CD4-positive, CD25-positive, alpha-beta regulatory T cell (primary cell): ENCODE data around the gene INO80. TPM values are rescaled to one million over a fixed set of nuclear protein-coding genes. Genes with fewer than 3 reads are reported as not detected.
"Not testable (repeated sequence)": the region's sequence is repeated elsewhere in the genome, so short reads cannot be mapped to it uniquely, and the experiment has no call there.

Experiments
- ATAC-seq, 2 donors: fragments of 150-1000 bp; cut with Tn5 transposase; one replicate each; pipeline ENCODE4 v1.10.0; 2021; ENCODE audit warnings: low read depth in 2 of 2, moderate number of reproducible peaks in 2 of 2, moderate library complexity in 1 of 2
- DNase-seq, 3 donors: peaks; one replicate each; pipeline versions ENCODE4 v3.0.0 to v3.0.0-alpha.2; 2012 to 2022; ENCODE audit warnings: mixed read lengths in 1 of 3
- H3K27ac ChIP-seq: one replicate; pipeline ENCODE4 v1.7.0; 2013; ENCODE audit warnings: mild to moderate bottlenecking, low read length; ENCODE audit not compliant: insufficient read depth, poor library complexity, severe bottlenecking
- H3K27me3 ChIP-seq: one replicate; pipeline ENCODE4 v1.7.0; 2013; ENCODE audit warnings: low read length; ENCODE audit not compliant: control insufficient read depth, insufficient read depth
- H3K36me3 ChIP-seq: one replicate; pipeline ENCODE4 v1.7.0; 2013; ENCODE audit warnings: mild to moderate bottlenecking, low read length, moderate library complexity; ENCODE audit not compliant: control insufficient read depth, insufficient read depth
- H3K4me1 ChIP-seq: 2 replicates; pipeline ENCODE4 v1.7.0; 2013; ENCODE audit warnings: mild to moderate bottlenecking, low read length; ENCODE audit not compliant: insufficient read depth, control insufficient read depth, poor library complexity, severe bottlenecking
- H3K4me3 ChIP-seq: one replicate; pipeline ENCODE4 v1.7.0; 2013; ENCODE audit warnings: low read depth, mild to moderate bottlenecking, low read length, moderate library complexity
- H3K9me3 ChIP-seq, 2 experiments: 1 replicate in 1 of 2; 2 replicates in 1 of 2; pipeline ENCODE4 v1.7.0; 2013; ENCODE audit warnings: low read length in 2 of 2, mild to moderate bottlenecking in 1 of 2, moderate library complexity in 1 of 2; ENCODE audit not compliant: control insufficient read depth in 2 of 2
- H3K27ac Mint-ChIP-seq, 3 donors: one replicate each; pipeline ENCODE4 v1.8.0; 2020 to 2022; ENCODE audit warnings: mild to moderate bottlenecking in 3 of 3, mixed read lengths in 3 of 3, moderate library complexity in 2 of 3
- H3K27me3 Mint-ChIP-seq: one replicate; pipeline ENCODE4 v1.8.0; 2022; ENCODE audit warnings: mild to moderate bottlenecking, mixed read lengths
- H3K36me3 Mint-ChIP-seq: one replicate; pipeline ENCODE4 v1.8.0; 2020; ENCODE audit warnings: mixed read lengths
- H3K4me1 Mint-ChIP-seq, 4 donors: one replicate each; pipeline ENCODE4 v1.8.0; 2020 to 2022; ENCODE audit warnings: mixed read lengths in 4 of 4, mild to moderate bottlenecking in 1 of 4
- H3K4me3 Mint-ChIP-seq, 4 donors: one replicate each; pipeline ENCODE4 v1.8.0; 2020 to 2022; ENCODE audit warnings: mild to moderate bottlenecking in 4 of 4, mixed read lengths in 4 of 4, moderate library complexity in 3 of 4
- H3K9me3 Mint-ChIP-seq, 7 donors: one replicate each; pipeline ENCODE4 v1.8.0; 2020 to 2022; ENCODE audit warnings: mixed read lengths in 7 of 7, mild to moderate bottlenecking in 3 of 7, moderate library complexity in 2 of 7
- polyA plus RNA-seq, 4 donors: library from polyadenylated mRNA; unstranded; fragments of 300-500 nt; fragmentation: Illumina TruSeq; gene quantifications; one replicate each; pipeline ENCODE4 v1.2.3, GENCODE V29; 2021
- total RNA-seq: library from RNA; stranded (reverse); gene quantifications from one replicate; pipeline ENCODE4 v1.2.3, GENCODE V29; 2022

Gene INO80
- total and polyA plus RNA-seq, 5 donors from 2014 or later, result 3.0 to 36.1 (median 3.8) TPM

GRCh38 chr15:41085029-41085428 is 31.1 kb downstream of the INO80 start:
- no peaks in the 10 kb centered on the region for H3K4me1 ChIP-seq
- H3K27ac Mint-ChIP-seq, result no peak overlapping the region
- ATAC-seq (no peak), DNase-seq (no peak)
- peaks cover 39% of the 10 kb centered on the region for H3K36me3 Mint-ChIP-seq
- H3K27ac ChIP-seq, result no peak overlapping the region
- H3K36me3 ChIP-seq, result peaks cover 82% of the 10 kb centered on the region
- no peak overlapping the region for H3K4me3 Mint-ChIP-seq
- H3K9me3 Mint-ChIP-seq, result no peaks in the 10 kb centered on the region
- H3K4me1 Mint-ChIP-seq, result peaks cover 0 to 9% (median 2%) of the 10 kb centered on the region in 4 donors
- no peaks in the 10 kb centered on the region for H3K27me3 ChIP-seq
- no peaks in the 10 kb centered on the region for H3K9me3 ChIP-seq
- H3K27me3 Mint-ChIP-seq, result no peaks in the 10 kb centered on the region
- H3K4me3 ChIP-seq, result no peak overlapping the region

DNA sequence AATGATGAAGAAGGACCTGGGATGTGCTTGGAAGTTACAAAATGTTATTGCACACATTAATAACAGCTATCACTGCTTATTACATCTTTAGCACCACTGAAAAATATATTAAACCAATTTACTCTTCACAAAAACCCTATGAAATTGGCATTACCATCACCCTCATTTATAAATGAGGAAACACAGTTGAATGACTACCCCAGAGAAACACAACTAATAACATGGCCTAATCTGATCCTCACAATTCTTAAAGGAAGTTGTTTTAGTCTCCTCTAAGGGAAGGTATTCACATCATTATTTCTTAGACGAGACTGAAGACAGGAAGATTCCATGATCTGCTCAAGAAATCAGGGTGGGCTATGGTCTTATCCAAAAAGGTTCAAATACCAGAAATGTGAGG is 35.9 kb downstream of the INO80 start:
- no peaks in the 10 kb centered on the region for H3K27me3 ChIP-seq
- Mint-ChIP-seq H3K27ac (no peak overlapping the region), H3K9me3 (no peaks in the 10 kb centered on the region), H3K4me1 (peaks cover 0 to 4% (median 0%) of the 10 kb centered on the region in 4 donors), H3K27me3 (no peaks in the 10 kb centered on the region), H3K4me3 (no peak overlapping the region), H3K36me3 (peaks cover 36% of the 10 kb centered on the region)
- H3K27ac ChIP-seq, result no peak overlapping the region
- H3K36me3 ChIP-seq, result peaks cover 78% of the 10 kb centered on the region
- DNase-seq (no peak), ATAC-seq (no peak)
- no peaks in the 10 kb centered on the region for H3K4me1 ChIP-seq
- no peak overlapping the region for H3K4me3 ChIP-seq
- H3K9me3 ChIP-seq, result no peaks in the 10 kb centered on the region

DNA sequence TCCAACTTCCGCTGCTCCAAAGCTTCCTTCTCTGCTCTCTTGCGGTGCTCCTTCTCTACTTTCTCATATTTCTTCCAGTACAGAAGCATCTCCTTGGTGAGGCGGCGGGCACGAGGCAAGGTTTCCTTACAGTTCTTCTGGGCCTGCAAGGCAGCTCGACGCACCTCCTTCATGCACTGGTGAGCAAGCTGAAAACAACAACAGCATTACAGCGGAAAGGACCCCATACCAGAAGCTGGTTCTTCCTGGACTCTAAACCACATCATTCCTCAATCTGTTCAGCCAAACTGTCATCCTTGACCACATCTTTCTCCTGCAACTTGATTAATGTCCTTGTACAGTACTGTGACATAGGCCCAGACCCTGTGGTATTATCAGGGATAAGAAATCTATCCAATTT is 36.4 kb downstream of the INO80 start:
- peaks cover 0 to 4% (median 0%) of the 10 kb centered on the region in 4 donors for H3K4me1 Mint-ChIP-seq
- no peaks in the 10 kb centered on the region for H3K9me3 Mint-ChIP-seq
- H3K27me3 Mint-ChIP-seq, result no peaks in the 10 kb centered on the region
- peak overlapping the region in 1 of 3 donors; percentile 23 for H3K27ac Mint-ChIP-seq
- peaks cover 75% of the 10 kb centered on the region for H3K36me3 ChIP-seq
- H3K27me3 ChIP-seq, result no peaks in the 10 kb centered on the region
- ATAC-seq (no peak), DNase-seq (no peak)
- H3K4me1 ChIP-seq, result no peaks in the 10 kb centered on the region
- peaks cover 36% of the 10 kb centered on the region for H3K36me3 Mint-ChIP-seq
- H3K4me3 Mint-ChIP-seq, result no peak overlapping the region
- no peaks in the 10 kb centered on the region for H3K9me3 ChIP-seq
- H3K4me3 ChIP-seq, result no peak overlapping the region
- H3K27ac ChIP-seq, result no peak overlapping the region

- H3K9me3 ChIP-seq, H3K27ac ChIP-seq, H3K4me1 ChIP-seq, H3K4me1 Mint-ChIP-seq, H3K4me3 ChIP-seq, H3K27me3 Mint-ChIP-seq, H3K9me3 Mint-ChIP-seq, H3K4me3 Mint-ChIP-seq, H3K27me3 ChIP-seq, ATAC-seq, H3K27ac Mint-ChIP-seq, DNase-seq: not testable (repeated sequence)
- peaks cover 36% of the 10 kb centered on the region for H3K36me3 Mint-ChIP-seq
- peaks cover 76% of the 10 kb centered on the region for H3K36me3 ChIP-seq
Measured at GRCh38 chr15:41078879-41079278, 37.2 kb downstream of the INO80 start.

- Mint-ChIP-seq H3K27me3 (no peaks in the 10 kb centered on the region), H3K4me1 (peaks cover 0 to 9% (median 2%) of the 10 kb centered on the region in 4 donors), H3K9me3 (no peaks in the 10 kb centered on the region), H3K36me3 (peaks cover 35% of the 10 kb centered on the region), H3K27ac (no peak overlapping the region), H3K4me3 (no peak overlapping the region)
- no peak overlapping the region for H3K27ac ChIP-seq
- no peak for DNase-seq
- ATAC-seq, result no peak
- no peaks in the 10 kb centered on the region for H3K9me3 ChIP-seq
- H3K36me3 ChIP-seq, result peaks cover 76% of the 10 kb centered on the region
- no peaks in the 10 kb centered on the region for H3K27me3 ChIP-seq
- H3K4me1 ChIP-seq, result no peaks in the 10 kb centered on the region
- H3K4me3 ChIP-seq, result no peak overlapping the region
Measured at GRCh38 chr15:41078125-41078524, 38.0 kb downstream of the INO80 start.

GRCh38 chr15:41073028-41073427 is 43.1 kb downstream of the INO80 start:
- ATAC-seq (no peak), DNase-seq (no peak)
- no peak overlapping the region for H3K4me3 ChIP-seq
- Mint-ChIP-seq H3K36me3 (peaks cover 33% of the 10 kb centered on the region), H3K4me1 (peaks cover 0 to 9% (median 0%) of the 10 kb centered on the region in 4 donors), H3K27ac (no peak overlapping the region), H3K4me3 (no peak overlapping the region), H3K9me3 (no peaks in the 10 kb centered on the region), H3K27me3 (no peaks in the 10 kb centered on the region)
- H3K27ac ChIP-seq, result no peak overlapping the region
- H3K36me3 ChIP-seq, result peaks cover 61% of the 10 kb centered on the region
- H3K9me3 ChIP-seq, result no peaks in the 10 kb centered on the region
- H3K27me3 ChIP-seq, result no peaks in the 10 kb centered on the region
- H3K4me1 ChIP-seq, result no peaks in the 10 kb centered on the region

GRCh38 chr15:41072013-41072412 is 44.1 kb downstream of the INO80 start:
- H3K27me3 ChIP-seq, result no peaks in the 10 kb centered on the region
- ATAC-seq (no peak), DNase-seq (no peak)
- no peaks in the 10 kb centered on the region for H3K9me3 ChIP-seq
- peaks cover 65% of the 10 kb centered on the region for H3K36me3 ChIP-seq
- H3K27me3 Mint-ChIP-seq, result no peaks in the 10 kb centered on the region
- H3K4me3 Mint-ChIP-seq, result no peak overlapping the region
- peaks cover 41% of the 10 kb centered on the region for H3K36me3 Mint-ChIP-seq
- H3K27ac ChIP-seq, result no peak overlapping the region
- no peak overlapping the region for H3K4me3 ChIP-seq
- no peaks in the 10 kb centered on the region for H3K4me1 ChIP-seq
- H3K27ac Mint-ChIP-seq, result no peak overlapping the region
- peaks cover 0 to 9% (median 0%) of the 10 kb centered on the region in 4 donors for H3K4me1 Mint-ChIP-seq
- H3K9me3 Mint-ChIP-seq, result no peaks in the 10 kb centered on the region

DNA sequence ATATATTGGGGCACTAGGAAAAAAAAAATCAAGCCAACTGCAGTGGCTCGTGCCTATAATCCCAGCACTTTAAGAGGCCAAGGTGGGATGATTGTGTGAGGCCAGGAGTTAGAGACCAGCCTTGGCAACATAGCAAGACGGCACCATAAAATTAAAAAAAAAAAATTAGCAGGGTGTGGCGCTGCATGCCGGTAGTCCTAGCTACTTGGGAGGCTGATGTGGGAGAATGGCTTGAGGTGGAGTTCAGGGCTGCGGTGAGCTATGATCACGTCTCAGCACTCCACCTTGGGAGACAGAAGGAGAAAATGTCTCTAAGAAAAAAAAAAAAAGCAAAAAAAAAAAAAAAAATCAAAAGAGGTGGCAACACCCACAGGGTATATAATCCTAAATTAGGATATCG is 49.6 kb downstream of the INO80 start:
- ATAC-seq, result no peak
- Mint-ChIP-seq H3K27me3 (no peaks in the 10 kb centered on the region), H3K4me1 (peaks cover 0 to 5% (median 1%) of the 10 kb centered on the region in 4 donors), H3K9me3 (peaks cover 0 to 6% (median 0%) of the 10 kb centered on the region in 7 donors), H3K27ac (no peak overlapping the region), H3K4me3 (no peak overlapping the region), H3K36me3 (peaks cover 59% of the 10 kb centered on the region)
- Histone ChIP-seq H3K9me3 (peaks cover 5 to 6% of the 10 kb centered on the region in 2 experiments), H3K36me3 (peaks cover 66% of the 10 kb centered on the region), H3K27me3 (no peaks in the 10 kb centered on the region), H3K4me3 (no peak overlapping the region), H3K27ac (no peak overlapping the region), H3K4me1 (no peaks in the 10 kb centered on the region)
- no peak for DNase-seq
